ENCODE measurements around the gene ARX. TPM values are rescaled to one million over a fixed set of nuclear protein-coding genes. Genes with fewer than 3 reads are reported as not detected.
A peak's percentile ranks its signal among the peaks of the same experiment; 100 is the strongest.

Gene ARX
- polyA plus RNA-seq, 1 donor from 2014 or later = 42.8 TPM

DNA sequence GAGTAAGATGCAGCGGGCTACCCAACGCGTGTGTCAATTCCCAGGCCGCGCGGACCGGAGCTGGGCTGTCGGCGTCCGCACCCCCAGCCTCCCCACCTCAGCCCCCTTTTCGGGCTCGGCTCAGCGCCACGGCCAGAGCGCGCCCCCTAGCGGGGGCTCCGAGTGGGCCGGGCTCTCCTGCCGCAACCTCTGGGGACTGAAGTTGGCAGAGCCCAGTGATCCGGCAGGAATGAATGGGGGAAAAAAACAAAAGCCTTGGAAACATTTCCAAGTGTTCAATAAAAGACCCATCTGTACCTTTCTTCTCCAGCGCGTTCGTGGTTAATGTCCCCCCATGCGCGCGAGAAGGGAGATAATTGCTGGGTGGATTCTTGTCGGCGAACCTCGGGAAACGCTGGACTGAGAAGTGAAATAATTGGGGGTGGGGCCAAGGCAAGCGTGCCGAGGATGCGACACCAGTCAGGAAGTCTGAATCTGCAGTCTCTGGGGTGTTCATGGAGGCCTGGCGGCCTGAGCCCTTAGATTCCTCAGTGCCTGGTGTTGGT is 5.2 kb upstream of the ARX start:
- Histone ChIP-seq H3K4me2 (ENCODE audit: low read length) (no peak overlapping the region), H3K36me3 (ENCODE audit: insufficient read depth, low read length) (no peaks in the 10 kb centered on the region), H3K27ac (ENCODE audit: low read length) (no peak overlapping the region), H4K20me1 (ENCODE audit: insufficient read depth) (no peaks in the 10 kb centered on the region), H3K9ac (ENCODE audit: low read length) (no peak overlapping the region), H3K9me3 (ENCODE audit: low read length) (no peaks in the 10 kb centered on the region), H3F3A (ENCODE audit: insufficient read depth, low read length, poor library complexity, severe bottlenecking) (no peaks in the 10 kb centered on the region), H2AFZ (ENCODE audit: low read depth, low read length) (no peak overlapping the region), H3K4me3 (ENCODE audit: low read length) (peak overlapping the region; percentile 39), H3K9me2 (ENCODE audit: insufficient read depth, low read length) (no peaks in the 10 kb centered on the region), H3K79me2 (replicated peaks; ENCODE audit: insufficient read depth, low read length) (peaks cover 4% of the 10 kb centered on the region), H3K27me3 (ENCODE audit: insufficient read depth, low read depth, low read length) (peaks cover 41% of the 10 kb centered on the region)
- TF ChIP-seq EP300 (conservative IDR thresholded peaks at IDR 0.05; ENCODE audit: poor library complexity, severe bottlenecking) = no peak
- no peak for TF ChIP-seq POLR2AphosphoS5 (IDR thresholded peaks at IDR 0.05)
- TF ChIP-seq, protein P1, sequence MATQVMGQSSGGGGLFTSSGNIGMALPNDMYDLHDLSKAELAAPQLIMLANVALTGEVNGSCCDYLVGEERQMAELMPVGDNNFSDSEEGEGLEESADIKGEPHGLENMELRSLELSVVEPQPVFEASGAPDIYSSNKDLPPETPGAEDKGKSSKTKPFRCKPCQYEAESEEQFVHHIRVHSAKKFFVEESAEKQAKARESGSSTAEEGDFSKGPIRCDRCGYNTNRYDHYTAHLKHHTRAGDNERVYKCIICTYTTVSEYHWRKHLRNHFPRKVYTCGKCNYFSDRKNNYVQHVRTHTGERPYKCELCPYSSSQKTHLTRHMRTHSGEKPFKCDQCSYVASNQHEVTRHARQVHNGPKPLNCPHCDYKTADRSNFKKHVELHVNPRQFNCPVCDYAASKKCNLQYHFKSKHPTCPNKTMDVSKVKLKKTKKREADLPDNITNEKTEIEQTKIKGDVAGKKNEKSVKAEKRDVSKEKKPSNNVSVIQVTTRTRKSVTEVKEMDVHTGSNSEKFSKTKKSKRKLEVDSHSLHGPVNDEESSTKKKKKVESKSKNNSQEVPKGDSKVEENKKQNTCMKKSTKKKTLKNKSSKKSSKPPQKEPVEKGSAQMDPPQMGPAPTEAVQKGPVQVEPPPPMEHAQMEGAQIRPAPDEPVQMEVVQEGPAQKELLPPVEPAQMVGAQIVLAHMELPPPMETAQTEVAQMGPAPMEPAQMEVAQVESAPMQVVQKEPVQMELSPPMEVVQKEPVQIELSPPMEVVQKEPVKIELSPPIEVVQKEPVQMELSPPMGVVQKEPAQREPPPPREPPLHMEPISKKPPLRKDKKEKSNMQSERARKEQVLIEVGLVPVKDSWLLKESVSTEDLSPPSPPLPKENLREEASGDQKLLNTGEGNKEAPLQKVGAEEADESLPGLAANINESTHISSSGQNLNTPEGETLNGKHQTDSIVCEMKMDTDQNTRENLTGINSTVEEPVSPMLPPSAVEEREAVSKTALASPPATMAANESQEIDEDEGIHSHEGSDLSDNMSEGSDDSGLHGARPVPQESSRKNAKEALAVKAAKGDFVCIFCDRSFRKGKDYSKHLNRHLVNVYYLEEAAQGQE (IDR thresholded peaks at IDR 0.05; ENCODE audit: borderline replicate concordance) = no peak
- TF ChIP-seq SMC3 (conservative IDR thresholded peaks at IDR 0.05; ENCODE audit: poor library complexity) = no peak
- no peak for TF ChIP-seq TAF1 (IDR thresholded peaks at IDR 0.05; ENCODE audit: low read depth)
- no peak for TF ChIP-seq EZH2 (IDR thresholded peaks at IDR 0.05; ENCODE audit: borderline replicate concordance, insufficient read depth, low read length, poor library complexity, severe bottlenecking)
- TF ChIP-seq, protein P2, sequence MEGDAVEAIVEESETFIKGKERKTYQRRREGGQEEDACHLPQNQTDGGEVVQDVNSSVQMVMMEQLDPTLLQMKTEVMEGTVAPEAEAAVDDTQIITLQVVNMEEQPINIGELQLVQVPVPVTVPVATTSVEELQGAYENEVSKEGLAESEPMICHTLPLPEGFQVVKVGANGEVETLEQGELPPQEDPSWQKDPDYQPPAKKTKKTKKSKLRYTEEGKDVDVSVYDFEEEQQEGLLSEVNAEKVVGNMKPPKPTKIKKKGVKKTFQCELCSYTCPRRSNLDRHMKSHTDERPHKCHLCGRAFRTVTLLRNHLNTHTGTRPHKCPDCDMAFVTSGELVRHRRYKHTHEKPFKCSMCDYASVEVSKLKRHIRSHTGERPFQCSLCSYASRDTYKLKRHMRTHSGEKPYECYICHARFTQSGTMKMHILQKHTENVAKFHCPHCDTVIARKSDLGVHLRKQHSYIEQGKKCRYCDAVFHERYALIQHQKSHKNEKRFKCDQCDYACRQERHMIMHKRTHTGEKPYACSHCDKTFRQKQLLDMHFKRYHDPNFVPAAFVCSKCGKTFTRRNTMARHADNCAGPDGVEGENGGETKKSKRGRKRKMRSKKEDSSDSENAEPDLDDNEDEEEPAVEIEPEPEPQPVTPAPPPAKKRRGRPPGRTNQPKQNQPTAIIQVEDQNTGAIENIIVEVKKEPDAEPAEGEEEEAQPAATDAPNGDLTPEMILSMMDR (IDR thresholded peaks at IDR 0.05; ENCODE audit: poor library complexity, severe bottlenecking) = peak; percentile 45
- peak; percentile 32 for TF ChIP-seq RAD21 (conservative IDR thresholded peaks at IDR 0.05)

DNA sequence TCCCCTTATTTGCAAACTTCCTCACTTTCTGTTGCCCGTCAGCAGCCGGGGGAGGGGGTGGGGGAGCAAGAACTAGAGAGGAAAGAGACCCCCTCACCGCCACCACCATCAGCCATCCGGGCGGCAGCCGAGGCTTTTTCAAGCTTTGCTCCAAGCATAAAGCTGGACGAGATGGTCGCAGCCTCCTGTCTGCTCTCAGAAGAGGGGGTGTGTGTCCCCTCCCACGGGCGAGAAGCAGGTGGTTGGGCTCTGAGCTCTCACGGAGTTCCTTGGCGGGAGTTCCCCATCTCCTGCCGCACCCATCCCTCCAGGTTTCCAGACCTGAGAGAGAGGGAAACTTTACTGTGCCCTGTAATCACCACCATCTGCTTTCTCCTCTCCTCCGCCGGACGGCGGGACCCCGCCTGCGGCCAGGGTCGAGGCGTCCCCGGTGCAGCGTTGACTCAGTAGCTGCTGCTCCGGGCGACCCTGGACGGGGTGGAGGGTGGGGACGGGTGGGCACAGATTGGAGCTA is 4.7 kb upstream of the ARX start:
- Histone ChIP-seq H3K36me3 (ENCODE audit: insufficient read depth, low read length) (no peaks in the 10 kb centered on the region), H3K9ac (ENCODE audit: low read length) (no peak overlapping the region), H3K9me2 (ENCODE audit: insufficient read depth, low read length) (no peaks in the 10 kb centered on the region), H2AFZ (ENCODE audit: low read depth, low read length) (no peak overlapping the region), H3K79me2 (replicated peaks; ENCODE audit: insufficient read depth, low read length) (peaks cover 4% of the 10 kb centered on the region), H4K20me1 (ENCODE audit: insufficient read depth) (no peaks in the 10 kb centered on the region), H3K9me3 (ENCODE audit: low read length) (no peaks in the 10 kb centered on the region), H3K4me3 (ENCODE audit: low read length) (peak overlapping the region; percentile 39), H3F3A (ENCODE audit: insufficient read depth, low read length, poor library complexity, severe bottlenecking) (no peaks in the 10 kb centered on the region), H3K27ac (ENCODE audit: low read length) (no peak overlapping the region), H3K4me2 (ENCODE audit: low read length) (no peak overlapping the region), H3K27me3 (ENCODE audit: insufficient read depth, low read depth, low read length) (peaks cover 41% of the 10 kb centered on the region)
- no peak for TF ChIP-seq TAF1 (IDR thresholded peaks at IDR 0.05; ENCODE audit: low read depth)
- TF ChIP-seq EZH2 (IDR thresholded peaks at IDR 0.05; ENCODE audit: borderline replicate concordance, insufficient read depth, low read length, poor library complexity, severe bottlenecking) = no peak
- no peak for TF ChIP-seq EP300 (conservative IDR thresholded peaks at IDR 0.05; ENCODE audit: poor library complexity, severe bottlenecking)
- TF ChIP-seq, protein P2 (IDR thresholded peaks at IDR 0.05; ENCODE audit: poor library complexity, severe bottlenecking) = no peak
- TF ChIP-seq, protein P1 (IDR thresholded peaks at IDR 0.05; ENCODE audit: borderline replicate concordance) = no peak
- no peak for TF ChIP-seq MXI1 (conservative IDR thresholded peaks at IDR 0.05; ENCODE audit: poor library complexity, severe bottlenecking)

Measured in neural cell (in vitro differentiated cells).